ENCODE results near the gene PPM1J.

DNA sequence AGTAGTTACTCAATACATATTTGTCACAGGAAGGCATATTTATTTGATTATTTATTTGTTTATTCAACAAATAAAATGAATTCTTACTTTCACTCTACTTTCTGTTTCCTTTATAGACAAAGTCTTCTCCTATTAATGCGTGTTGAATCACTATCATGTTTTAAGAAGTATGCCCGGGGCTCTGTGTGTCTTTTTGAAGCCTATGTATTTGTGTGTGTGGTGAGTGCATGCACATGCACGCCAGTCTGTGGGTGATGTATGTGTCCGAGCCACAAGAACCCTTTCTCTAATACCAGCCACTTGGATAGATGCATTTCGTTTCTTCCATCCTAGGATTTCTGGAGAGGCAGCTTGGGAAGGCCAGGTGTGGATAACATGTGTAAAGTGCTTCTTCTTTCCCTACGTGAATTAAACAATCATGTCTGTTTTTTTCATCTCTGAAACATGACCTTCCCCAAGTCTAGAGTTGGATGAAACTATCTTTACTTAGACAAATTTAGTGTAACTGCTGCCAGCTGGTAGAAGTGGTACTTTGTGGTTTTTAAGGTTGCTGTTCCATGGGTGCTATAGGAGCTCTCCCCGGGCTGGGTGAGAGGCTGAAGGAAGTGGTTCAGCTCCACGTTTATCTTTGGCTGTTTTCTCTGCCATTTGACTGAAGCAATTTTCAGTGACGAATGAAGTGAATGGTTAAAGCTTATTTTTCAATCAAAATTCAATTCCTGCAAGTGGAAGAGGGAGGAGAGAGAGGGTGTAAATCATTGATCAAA, 46.8 kb upstream of the PPM1J start:
- TF ChIP-seq, protein P1, sequence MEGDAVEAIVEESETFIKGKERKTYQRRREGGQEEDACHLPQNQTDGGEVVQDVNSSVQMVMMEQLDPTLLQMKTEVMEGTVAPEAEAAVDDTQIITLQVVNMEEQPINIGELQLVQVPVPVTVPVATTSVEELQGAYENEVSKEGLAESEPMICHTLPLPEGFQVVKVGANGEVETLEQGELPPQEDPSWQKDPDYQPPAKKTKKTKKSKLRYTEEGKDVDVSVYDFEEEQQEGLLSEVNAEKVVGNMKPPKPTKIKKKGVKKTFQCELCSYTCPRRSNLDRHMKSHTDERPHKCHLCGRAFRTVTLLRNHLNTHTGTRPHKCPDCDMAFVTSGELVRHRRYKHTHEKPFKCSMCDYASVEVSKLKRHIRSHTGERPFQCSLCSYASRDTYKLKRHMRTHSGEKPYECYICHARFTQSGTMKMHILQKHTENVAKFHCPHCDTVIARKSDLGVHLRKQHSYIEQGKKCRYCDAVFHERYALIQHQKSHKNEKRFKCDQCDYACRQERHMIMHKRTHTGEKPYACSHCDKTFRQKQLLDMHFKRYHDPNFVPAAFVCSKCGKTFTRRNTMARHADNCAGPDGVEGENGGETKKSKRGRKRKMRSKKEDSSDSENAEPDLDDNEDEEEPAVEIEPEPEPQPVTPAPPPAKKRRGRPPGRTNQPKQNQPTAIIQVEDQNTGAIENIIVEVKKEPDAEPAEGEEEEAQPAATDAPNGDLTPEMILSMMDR (IDR thresholded peaks at IDR 0.05; ENCODE audit: insufficient read depth, low read depth, low read length), result no peak
- no peak for TF ChIP-seq EZH2 (IDR thresholded peaks at IDR 0.05; ENCODE audit: insufficient read depth, low read length)
